SK-N-MC (cell line): ENCODE measurements around the gene TMEM17.

ENCODE experiments used
- EZH2 ChIP-seq: fragments of 200-600 bp; sonication (generic); IDR thresholded peaks from one replicate; pipeline ENCODE4 v1.6.1; 2017; ENCODE audit warnings: antibody characterized with exemption
- POLR2AphosphoS5 ChIP-seq: IDR thresholded peaks from 2 replicates; pipeline ENCODE4 v1.6.1; 2012; ENCODE audit warnings: mild to moderate bottlenecking, low read depth, low read length, borderline replicate concordance

DNA sequence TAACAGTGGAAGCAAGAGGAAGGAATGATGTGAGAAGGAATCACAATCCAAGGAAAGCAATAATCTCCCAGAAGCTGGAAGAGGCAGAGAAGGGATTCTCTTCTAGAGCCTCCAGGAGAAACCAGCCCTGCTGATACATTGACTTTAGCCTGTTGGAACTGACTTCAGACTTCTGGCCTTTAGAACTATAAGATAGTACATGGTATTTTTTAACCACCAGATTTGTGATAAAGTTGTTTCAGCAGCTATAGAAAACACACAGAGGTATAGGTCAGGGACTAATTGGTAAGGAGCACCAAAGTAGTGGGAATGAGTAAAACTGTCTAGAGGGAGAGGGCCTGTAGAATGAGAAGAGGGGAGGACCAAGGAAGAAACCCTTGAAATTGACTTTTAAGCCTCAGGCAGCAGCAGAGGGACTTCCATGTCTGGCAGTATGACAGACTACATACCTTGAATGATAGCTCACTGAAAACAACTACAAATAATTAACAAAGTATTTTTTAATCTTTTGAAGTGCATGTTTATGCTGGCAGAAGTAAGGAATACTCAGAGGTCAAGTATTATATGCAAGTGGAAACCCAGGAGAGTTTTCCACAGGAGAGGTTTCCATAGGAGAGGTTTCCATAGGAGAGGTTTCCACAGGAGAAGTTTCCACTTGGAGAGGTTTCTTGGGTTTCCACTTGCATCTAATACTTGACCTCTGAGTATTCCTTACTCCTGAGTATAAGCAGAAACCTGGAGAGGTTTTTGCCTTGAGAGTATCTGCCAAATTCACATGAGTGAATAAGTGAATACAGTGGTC lies 33.8 kb upstream of the TMEM17 start:
- TF ChIP-seq EZH2 (no peak), POLR2AphosphoS5 (no peak)
